Stimulated activated CD4-positive, alpha-beta T cell treated with anti-CD3 and anti-CD28 coated beads, TNF-alpha, amount 100 ng/mL, for 4 hours (primary cell): ENCODE results near the gene ZNF256.

ENCODE experiments used
- DNase-seq, 3 experiments: peaks; one replicate each; pipeline ENCODE4 v3.0.0-alpha.2; 2020; ENCODE audit warnings: low read depth in 3 of 3

The ZNF256 gene

GRCh38 chr19:57947419-57948134 lies at the start of gene ZNF256:
Gene ZNF256 (minus strand): TSS chr19:57947706. CDS start chr19:57947474, 232 bp downstream.
- peak; percentile 78 to 83 (median 81) for DNase-seq

DNA sequence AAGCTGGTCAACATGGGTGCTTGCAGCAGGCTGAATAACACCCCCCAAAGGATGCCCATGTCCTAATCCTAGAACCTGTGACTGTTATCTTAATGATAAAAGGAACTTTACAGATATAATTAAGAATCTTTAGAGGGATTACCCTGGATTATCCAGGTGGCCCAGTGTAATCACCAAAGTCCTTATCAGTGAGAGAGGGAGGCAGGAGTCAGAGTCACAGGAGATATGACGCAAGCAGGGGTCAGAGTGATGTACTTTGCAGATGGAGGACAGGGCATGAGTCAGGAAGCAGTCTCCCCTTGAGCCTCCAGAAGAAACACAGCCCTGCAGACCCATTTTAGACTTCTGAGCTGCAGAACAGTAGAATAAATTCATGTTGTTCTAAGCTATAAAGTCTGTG lies 45.3 kb upstream of the ZNF256 start:
- DNase-seq, result no peak

GRCh38 chr19:57978586-57979289 lies 31.2 kb upstream of the ZNF256 start:
- DNase-seq, result no peak

DNA sequence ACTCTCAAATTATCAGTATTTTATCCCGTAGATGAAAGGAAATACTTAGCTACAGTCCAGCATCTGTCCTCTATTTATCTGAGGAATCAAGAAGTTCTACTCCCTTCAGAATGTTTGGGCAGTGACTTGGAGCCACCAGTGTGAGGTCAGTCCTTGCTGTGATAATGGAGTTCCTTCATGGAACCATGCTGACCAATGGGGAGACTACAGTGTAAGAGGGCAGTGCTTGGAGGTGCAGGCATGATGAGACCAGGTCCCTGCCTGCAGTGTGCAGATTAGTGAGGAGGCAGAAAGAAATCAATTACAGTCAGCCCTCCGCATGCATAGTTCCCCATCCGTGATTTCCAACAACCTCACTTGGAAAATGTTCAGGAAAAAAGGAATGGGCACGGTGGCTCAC lies 26.9 kb upstream of the ZNF256 start, which contains the start of gene C19orf18:
Gene C19orf18, minus strand, starts transcription at position 101 of the 400 bp plus-strand sequence. CDS start 102 bp downstream, outside the sequence.
- no peak for DNase-seq

DNA sequence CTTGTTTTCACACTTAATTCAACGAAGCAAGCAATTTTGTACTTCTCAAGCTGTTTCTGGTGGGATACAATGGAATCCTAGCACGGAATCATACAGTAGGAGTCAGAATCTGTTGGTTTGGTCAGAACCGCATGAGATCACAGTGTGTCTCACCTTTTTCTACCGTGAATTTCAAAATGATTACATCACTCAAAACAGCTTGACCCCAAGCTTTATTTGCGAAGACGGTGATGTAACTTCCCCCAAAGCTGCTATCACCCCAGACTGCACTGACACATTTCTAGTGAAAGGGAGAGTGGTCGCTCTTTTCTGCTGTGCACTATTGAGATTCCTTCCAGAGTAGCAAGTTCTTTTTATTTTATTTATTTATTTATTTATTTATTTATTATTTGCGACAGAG lies 17.3 kb upstream of the ZNF256 start:
- no peak for DNase-seq

DNA sequence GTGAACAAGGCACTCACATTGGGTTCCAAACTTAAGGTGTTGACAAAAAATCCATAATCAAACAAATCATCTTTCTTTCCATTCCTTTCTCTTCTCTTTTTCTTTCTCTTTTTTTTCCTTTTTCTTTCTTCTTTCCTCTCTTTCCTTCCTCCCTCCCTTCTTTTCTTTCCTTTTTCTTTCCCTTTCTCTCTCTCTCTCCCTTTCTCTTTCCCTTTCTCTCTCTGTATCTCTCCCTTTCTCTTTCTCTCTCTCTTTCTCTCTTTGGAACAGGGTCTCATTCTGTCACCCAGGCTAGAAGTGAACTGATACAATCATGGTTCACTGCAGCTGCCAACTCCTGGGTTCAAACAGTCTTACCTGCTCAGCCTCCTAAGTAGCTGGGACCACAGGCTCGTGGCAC lies 14.3 kb upstream of the ZNF256 start:
- no peak for DNase-seq

- no peak for DNase-seq
Observed at GRCh38 chr19:57954996-57955395, 7.5 kb upstream of the ZNF256 start.

- DNase-seq, result no peak
Observed at GRCh38 chr19:57949702-57950101, 2.2 kb upstream of the ZNF256 start.

DNA sequence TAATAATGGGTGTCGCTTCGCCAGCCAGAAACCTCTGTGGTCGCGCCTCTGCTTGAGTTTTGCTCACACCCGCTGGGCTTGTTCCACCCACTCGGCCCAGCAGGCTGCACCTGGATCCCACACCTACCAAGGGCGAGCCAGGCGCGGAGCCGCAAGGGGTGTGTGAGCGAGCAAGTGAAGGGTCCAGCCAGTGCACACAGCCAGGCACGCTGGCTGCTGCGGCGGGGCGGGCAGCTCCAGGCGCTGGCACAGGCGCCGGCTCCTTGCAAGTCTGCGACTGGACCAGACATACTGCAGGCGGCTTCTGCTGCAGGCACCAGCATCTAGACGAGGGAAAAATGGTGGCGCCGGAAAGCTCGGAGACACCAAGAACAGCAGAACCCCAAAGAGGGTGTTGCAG lies 1.8 kb upstream of the ZNF256 start:
- DNase-seq, result no peak

- no peak for DNase-seq
Observed at GRCh38 chr19:57947088-57947418, 453 bp downstream of the ZNF256 start.

DNA sequence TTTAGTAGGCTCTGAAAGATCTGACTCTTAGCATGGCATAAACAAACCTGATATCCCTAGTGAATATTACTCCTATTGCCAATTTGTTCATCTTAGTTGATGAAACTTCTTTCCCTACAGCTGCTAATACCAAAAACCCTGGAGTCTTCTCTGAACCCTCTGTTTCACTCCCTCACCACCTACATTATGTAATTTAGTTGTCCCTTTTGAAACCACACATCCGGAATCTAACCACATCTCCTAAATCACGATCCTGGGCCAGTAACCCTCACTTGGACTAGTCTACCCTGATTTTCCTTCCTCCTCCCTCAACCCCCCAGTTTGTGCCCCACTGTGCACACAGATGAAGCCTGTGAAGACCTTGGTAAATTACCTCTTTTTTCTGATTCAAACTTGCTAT lies 1.2 kb downstream of the ZNF256 start:
- DNase-seq, result no peak

- DNase-seq, result no peak
Observed at GRCh38 chr19:57941593-57941992, 5.9 kb downstream of the ZNF256 start.

GRCh38 chr19:57935731-57936130 lies 11.8 kb downstream of the ZNF256 start:
- no peak for DNase-seq

GRCh38 chr19:57934820-57935665 lies 12.5 kb downstream of the ZNF256 start, which contains the start of gene ZNF418:
Gene ZNF418 (minus strand): TSS chr19:57935402. CDS start chr19:57933822, 1,580 bp downstream.
- no peak for DNase-seq

DNA sequence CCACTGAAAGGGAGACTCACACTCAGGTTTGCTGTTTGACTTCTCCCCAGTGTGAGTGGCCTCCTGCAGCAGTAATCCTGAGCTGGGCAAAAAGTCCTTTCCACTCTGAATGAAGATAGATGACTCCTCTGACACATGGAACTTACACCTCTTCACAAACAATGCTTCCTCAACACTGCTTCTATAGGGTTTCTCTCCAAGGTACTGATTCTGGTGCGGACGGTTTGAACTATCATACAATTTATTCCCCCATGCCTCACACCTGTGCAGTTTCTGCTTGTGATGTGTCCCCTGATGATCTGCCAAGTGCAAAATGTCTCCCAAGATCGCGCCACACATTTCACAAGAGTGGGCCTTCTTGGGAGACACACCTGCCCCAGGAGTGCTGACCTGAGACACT lies 19.9 kb downstream of the ZNF256 start:
- no peak for DNase-seq

GRCh38 chr19:57916168-57916995 lies 31.1 kb downstream of the ZNF256 start, which contains the start of gene ZNF417:
Gene ZNF417 (minus strand): TSS chr19:57916592. CDS start chr19:57916411, 181 bp downstream.
- peak; percentile 48 to 78 (median 73) for DNase-seq

GRCh38 chr19:57914531-57914930 lies 33.0 kb downstream of the ZNF256 start:
- no peak for DNase-seq

DNA sequence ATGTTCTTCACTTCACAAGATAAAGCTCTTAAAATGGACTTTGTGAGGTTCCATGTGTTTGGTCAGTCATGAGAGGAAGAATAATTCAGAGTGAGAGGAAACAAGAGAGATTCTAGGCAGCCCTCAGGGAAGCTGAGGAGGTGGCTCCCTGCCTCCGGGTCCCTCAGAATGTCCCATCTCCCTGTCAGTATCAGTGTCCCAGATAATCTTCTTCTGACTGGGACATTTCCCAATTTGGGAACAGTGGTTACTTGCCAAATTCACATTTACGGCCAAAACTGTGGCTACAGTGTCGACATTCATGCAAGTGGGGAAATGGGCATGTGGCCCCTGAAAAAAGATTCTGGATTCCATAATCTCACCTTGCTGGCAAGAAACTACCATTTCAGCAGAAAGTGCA lies 40.1 kb downstream of the ZNF256 start:
- DNase-seq, result no peak

DNA sequence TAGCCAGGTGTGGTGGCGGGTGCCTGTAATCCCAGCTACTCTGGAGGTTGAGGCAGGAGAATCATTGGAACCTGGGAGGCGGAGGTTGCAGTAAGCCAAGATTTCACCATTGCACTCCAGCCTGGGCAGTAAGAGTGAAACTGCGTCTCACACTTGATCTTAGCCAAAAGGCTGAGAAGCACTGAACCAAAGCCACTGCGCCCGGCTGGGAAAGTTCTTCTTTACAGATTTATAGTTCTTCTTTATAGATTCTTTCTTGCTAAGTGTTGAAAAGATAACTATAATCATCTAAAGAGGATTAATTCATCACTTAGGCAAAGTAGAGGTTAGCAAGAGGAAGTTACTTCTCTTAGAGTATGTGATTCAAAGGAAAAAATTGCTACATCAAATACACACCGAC lies 42.2 kb downstream of the ZNF256 start:
- DNase-seq, result no peak

DNA sequence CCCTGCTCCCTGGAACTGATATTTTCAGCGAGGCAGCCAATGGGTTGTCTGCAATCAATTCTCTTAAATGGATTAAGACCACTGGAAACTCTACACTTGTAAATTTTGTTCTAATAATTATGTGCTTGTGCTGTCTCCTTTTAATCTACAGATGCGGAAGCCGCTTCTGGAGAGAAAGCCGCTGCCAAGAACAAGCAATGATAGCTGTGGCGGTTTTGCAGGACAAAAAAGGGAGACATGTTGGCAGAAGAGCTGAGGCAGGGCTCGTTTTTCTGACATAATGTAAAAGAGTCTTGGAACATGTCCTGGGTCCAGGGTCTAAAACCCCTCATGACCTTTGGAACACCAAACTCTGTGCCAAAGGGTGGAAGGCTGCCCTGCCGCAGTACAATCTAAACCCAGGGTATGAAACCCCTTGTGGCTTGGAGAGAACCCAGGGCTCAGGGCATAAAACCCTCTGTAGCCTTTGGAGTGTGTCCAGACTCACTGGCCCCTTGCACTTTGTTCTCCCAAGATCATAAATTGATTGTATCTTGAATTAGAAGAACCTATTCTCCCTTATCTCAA lies 43.8 kb downstream of the ZNF256 start:
- DNase-seq, result no peak

DNA sequence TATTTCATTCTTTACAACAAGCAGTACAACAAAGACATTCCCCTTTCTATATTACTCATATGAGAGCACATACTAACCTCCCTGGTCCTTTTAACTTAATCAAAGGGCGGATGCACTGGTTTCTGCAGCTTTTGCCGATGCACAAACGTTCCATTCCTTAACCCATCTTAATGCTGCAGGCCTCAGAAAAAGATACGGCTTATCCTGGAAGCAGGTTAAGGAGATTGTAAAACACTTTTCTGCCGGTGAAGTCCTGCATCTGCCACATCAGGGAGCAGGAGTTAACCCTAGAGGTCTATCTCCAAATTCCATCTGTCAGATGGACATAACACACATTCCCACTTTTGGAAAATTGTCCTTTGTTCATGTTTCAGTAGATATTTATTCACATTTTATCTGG lies 47.2 kb downstream of the ZNF256 start:
- no peak for DNase-seq
